Activated CD4-positive, CD25-positive, alpha-beta regulatory T cell treated with anti-CD3 and anti-CD28 coated beads, Interleukin-2, amount 50 U/mL, for 72 hours (primary cell): ENCODE results near the gene GNG7.
A peak's percentile ranks its signal among the peaks of the same experiment; 100 is the strongest.

Source experiments
- DNase-seq: peaks from one replicate; pipeline ENCODE4 v3.0.0; 2021

GNG7 gene

DNA sequence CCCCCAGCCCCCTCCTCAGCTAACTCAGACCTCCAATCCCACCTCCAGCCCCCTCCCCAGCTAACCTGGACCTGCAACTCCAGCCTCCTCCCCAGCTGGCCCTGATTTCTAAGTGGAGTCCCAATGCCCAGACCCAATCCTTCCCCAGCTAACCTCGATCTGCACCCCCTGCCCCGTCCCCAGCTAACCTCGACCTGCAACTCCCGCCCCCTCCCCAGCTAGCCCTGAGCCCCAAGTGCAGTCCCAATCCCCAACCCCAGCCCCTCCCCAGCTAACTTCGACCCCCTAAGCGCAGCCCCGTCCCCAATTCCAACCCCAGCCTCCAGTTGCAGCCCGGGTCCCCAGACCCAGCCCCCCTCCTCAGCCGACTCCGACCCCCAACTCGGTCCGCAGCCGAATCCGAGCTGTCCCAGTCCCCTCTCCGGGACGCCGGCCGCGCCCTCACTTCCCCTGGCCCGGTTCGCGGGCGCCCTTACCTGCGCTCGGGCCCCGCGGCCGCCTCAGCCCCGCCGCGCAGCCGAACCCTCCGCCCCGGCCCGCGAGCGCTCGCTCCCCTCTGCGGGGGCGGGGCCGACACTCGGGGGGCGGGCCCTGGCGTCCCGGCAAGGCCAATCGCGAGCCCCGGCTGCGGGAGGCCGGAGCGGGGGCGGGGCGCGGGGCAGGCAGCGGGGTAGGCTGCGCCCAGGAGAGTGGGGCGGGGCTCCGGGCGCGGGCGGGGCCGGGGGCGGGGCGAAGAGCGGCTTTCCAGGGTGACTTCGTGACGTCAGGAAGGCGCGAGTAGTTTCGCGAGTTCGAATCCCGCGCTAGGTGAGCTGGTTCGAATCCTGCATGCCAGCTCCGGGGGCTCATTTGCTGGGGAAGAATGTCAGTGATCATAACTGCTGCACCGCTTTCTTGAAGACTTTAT lies at the start of gene GNG7:
Gene GNG7 (minus strand): TSS at position 525 of the 907 bp plus-strand sequence. CDS start 182,006 bp downstream, outside the sequence.
- peak; percentile 91 for DNase-seq

DNA sequence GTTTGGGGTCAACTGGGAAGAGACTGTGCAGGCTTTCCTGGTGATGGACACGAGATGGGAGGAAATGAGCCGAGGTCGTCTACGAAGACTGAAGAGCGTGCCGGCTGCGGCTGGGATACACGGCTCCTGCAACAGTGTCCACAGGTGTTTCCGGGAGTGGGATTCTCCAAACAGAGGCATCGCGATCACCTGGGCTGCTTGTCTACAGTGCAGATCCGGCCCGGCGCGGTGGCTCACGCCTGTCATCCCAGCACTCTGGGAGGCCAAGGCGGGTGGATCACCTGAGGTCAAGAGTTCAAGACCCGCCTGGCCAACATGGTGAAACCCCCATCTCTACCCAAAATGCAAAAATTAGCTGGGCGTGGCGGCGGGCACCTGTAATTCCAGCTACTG lies 48.9 kb upstream of the GNG7 start:
- DNase-seq = no peak

DNA sequence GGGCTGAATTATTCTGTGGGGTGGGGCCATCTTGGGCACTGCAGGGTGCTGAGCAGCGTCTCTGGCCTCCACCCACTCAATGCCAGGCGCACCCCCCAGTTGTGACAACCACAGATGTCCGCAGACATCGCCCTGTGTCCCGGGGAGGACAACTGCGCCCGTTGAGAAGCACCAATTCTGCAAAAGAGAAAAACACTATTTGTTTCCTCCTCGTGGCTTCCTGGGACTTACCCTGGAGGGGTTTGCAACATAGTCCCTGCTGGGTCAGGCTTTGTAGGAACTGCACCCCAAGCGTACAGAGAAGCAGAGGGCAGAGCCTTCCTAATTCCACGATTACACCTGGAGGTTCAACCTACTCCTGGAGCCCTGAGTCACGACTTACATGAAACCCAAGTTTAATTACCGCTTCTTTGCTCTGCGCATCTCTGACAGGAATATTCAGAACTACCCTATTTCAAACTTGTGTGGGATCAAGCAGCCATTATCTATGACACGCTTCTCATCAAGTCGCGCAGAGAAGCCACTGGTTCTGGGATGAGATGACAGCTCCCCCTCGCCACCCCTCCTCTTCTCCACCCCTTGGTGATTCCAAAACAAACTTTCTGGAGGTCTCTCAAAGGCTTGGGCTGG lies 48.4 kb upstream of the GNG7 start:
- no peak for DNase-seq

DNA sequence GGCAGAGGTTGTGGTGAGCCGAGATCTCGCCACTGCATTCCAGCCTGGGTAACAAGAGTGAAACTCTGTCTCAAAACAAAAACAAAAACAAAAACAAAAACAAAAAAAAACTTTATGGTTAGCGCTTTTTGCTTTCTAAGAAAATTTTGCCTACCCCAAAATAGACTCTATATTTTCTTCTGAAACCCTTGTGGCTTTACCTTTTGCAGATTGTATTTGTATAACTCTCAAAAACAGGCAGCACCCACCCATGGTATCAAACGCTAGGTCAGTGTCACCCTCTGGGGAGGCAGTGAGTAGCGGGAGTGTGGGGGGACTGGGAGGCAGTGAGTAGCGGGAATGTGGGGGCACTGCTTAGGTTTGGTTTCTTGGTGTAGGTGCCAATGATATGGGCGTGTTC lies 44.9 kb upstream of the GNG7 start:
- DNase-seq = no peak

DNA sequence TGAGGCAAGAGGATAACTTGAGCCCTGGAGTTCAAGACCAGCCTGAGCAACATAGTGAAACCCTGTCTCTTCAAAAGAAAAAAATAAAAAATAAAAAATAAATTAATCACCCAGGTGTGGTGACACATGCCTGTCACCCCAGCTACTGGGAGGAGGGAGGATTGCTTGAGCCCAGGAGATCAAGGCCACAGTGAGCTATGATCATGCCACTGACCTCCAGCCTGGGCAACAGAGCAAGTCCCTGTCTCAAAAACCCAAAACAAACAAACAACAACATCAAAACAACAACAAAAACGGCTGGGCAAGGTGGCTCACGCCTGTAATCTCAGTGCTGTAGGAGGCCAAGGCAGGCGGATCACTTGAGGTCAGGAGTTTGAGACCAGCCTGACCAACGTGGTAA lies 41.6 kb upstream of the GNG7 start:
- no peak for DNase-seq

DNA sequence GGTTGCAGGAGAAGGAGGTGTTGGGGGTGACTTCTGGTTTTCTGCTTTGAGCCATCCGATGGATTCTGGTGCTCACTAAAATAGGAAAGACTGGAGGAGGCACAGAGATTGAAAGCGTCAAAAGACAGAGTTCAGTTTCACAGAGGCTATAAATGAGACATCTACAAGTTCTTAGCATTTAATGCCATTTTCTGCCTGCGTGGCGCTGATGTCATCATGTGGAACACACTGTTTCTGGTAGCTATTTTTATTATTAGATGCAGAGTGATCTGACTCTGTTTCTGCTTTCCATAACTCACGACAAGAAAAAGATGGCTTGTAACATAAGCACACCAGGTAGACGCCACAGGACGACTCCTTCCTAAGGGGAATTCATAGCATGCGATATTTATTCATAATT lies 40.6 kb upstream of the GNG7 start:
- no peak for DNase-seq

DNA sequence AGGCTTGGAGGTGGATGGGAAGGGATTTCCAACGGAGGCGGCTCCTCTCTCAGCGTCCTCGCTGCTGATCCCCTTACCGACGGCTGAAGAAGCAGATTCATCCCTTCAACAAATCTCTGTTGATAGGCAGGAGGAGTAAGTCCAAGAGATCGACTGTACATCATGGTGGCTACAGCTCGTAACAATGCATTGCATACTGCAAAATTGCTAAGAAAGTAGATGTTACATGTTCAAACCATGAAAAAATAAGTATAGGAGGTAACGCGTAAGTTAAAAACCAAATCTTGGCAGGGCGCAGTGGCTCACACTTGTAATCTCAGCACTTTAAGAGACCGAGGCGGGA lies 37.8 kb upstream of the GNG7 start:
- no peak for DNase-seq

DNA sequence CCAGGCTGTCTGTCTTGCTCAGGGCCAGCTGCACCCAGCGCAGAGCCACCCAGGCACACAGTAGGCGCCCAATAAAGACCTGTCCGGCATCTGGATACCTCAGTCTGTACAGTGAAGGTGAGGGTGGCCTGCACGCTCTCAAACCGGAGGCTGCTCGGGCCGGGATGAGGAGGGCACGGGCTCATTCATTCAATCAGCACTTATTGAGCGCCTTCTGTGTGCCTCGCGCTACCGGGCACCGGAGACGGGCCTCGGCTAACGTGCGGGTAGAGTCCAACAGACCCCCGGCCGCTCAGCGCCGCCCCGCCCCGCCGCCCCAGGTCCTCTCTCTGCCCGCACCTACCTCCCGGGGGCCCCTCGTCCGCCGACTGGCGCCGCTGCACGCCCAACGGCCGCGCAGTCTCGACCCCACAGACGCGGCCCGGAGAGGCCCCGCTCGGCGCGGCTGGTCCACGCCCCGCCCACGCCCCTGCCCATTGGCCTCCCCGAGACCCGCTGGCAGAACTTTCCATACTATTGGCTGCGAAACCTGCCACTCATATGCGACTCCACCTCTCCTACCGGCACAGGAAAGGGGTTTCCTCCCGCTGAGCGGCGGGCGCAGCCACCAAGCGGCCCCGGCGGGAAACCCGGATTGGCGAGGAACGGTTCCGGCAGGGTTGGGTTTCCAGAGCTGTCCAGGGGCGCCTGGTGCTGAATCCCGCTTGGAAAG lies 37.3 kb upstream of the GNG7 start, which contains the start of gene SLC39A3:
Gene SLC39A3 (minus strand): TSS at position 416 of the 712 bp plus-strand sequence. CDS start 2,760 bp downstream, outside the sequence.
- peak; percentile 99 for DNase-seq

DNA sequence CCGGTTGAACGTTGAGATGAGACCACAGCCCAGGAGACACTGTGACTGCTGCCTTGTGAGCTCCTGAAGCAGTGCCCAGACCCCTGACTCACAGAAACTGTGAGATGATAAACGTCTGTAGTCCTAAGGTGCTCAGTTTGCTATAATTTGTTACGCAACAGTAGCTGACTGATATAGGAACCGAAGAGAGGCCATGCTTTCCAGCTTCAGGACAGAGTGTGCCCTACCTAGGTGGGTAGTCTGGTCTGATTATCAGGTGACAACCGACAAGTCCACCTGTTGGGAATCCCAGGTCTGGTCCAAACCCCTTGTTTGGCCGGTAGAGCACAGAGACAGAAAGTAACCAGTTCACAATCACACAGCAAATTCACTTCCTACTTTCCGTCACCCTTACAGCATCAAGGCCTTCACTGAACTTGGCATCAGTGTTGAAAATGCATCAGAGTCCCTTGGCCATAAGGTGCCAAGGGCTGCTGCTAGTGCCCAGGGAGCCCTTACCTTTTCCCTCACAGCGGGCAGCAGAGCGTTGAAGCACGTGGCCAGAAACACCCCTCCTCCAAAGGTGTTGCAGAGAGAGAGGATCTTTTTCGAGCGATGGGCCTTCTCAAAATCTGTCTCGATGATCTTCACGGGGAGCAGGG lies 34.2 kb upstream of the GNG7 start:
- DNase-seq = no peak

DNA sequence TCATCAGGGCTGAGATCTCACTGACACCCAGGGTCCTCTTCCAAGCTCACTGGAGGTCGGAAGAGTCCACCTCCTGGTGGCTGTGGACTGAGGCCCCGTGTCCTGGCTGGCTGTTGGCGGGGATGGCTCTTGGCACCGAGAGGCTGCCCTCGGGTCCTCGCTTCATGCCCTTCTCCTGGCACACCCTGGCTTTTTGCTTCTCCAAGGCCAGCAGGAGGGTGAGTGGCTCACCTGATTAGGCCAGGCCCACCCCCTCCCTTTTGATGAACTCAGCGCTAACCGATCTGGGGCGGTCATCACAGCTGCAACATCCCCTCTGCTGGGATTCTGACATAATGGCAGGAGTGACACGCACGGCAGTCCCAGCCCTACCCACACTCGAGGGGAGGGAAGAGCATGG lies 32.9 kb upstream of the GNG7 start:
- DNase-seq = no peak

DNA sequence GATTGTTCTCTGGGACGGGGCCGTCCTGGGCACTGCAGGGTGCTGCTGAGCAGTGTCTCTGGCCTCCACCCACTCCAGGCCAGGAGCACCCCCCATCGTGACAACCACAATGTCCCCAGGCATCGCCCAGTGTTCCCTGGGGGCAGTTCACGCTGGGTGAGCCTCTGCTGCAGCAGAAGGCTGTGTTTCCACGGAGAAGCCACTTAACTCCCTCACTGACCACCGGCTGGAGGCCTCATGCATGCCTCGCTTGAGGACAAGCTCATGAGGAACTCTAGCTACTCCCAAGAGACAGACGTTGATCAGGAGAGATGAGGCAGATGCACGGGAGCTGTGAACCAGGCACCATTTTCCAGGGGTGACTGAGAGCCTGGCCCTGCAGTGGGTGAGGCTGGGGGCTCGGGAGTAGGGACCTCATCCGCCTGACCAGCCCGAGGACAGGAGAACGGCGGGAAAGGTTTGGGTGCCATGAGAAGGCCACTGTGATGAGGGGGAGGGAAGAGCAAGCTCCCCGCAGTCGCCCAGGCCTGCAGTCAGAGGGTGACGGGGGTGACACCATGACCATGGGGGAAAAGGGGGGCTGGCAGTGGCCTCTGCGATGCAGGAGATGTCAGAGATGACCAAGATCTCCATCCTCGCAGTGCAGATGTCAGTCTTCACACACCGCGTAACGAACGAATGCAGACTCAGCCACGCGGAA lies 32.2 kb upstream of the GNG7 start:
- no peak for DNase-seq

DNA sequence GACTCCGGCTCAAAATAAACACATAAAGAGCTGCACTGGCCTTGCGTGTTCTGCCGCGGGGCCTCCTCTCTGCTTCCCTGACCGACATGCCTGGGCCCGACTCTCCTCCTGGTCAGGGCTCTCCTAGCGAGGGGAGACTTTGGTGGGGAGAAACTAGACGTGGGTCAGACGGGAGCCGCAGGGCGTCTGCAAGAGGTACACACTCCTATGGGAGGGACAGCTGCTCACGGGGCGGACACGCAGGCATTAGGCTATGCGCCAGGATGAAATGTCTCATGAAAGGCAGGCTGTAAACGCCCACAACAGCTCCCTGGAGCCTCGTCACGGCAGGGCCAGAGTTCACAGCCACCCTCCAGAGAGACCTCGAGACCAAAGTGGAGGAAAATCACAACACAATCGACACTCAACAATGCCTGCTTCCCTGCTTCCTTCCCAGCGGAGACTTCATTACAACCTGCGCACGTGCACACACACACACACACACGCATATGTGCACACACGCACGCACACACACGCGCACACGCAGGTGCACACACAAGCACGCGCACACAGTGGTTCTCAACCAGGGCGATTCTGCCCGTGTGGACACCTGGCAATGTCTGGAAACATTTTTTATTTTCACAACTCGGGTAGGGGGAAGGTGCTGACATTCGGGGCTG lies 31.6 kb upstream of the GNG7 start:
- no peak for DNase-seq

DNA sequence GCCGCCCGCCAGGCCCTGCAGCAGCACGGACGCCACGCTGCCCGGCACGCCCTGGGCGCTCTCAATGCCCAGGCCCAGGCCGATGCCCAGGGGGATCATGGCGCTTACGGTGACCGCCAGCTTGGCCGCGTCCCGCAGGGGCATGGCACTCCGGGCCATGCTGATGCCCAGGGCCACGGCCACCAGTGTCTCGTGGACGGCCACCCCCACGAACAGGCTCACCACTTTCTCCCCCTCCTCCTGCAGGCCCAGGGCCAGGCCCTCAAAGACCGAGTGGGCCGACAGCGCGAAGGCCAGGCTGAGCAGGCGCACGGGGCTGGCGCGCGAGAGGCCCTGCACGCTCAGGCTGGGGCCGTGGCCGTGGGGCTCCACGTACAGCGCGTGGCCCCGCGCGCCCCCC lies 30.4 kb upstream of the GNG7 start:
- DNase-seq = no peak

DNA sequence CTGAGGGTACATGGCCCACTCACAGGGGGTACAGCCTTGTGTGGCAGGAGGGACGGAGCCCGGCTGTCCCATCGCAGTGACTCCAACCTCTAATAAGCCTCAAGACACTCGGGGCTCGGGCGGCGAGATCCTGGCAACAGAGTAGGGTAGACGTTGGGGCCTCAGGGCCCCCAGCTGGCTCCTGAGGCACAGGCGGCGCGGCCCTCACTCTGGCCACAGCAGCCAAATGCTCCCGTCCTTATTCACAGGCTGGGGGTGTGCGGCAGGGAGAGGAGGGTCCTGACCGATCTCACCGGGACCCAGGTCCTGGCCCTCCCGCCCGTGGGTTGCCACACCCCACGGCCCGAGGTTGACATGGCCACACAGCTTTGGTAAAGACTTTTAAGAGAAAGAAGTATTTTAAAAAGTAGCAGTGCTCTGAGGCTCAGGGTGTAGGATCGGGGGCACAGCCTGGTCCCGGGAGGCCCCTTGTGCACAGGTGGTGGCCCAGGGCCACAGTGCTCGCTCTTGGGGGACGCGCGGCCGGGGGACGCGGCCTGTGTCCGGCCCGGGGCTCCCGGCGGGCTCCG lies 29.7 kb upstream of the GNG7 start:
- DNase-seq = no peak

DNA sequence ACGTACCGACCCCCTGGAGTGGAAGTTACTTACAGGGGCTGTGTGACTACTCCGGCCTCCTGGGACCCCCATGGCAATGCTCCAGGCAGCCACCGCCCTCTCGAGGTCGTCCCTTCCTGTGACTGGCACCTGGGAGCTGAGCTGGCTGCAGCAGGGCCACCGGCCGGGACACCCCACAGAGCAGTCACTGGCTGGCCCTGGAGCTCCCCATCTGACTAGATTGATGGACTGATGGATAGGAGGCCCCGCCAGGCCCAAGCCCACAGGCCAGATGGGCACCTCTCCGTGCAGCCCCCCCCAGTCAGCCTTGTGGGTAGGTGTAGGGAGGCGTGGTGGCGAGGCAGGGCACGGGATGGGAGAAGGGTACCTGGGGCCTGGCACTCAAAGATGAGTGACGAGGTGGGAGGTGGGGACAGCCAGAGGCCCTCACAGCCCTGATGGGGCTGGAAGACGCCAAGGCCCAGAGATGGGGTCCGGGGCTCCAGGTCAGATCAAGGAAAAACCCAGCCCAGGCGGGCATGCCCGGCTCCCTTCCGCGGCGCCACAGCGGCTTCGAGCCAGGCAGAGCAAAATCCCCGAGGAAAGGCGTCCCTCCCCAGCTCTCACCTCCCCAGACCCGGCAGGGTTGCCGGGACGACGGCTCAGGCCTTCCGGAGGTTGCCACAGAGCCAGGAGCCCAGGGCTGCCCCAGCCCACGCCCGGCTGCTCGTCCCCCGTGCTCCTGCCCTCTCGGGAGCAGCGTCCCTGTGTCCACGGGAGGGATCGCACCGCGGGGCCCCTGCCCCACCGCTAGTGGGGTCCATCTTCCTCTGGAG lies 28.9 kb upstream of the GNG7 start:
- no peak for DNase-seq

DNA sequence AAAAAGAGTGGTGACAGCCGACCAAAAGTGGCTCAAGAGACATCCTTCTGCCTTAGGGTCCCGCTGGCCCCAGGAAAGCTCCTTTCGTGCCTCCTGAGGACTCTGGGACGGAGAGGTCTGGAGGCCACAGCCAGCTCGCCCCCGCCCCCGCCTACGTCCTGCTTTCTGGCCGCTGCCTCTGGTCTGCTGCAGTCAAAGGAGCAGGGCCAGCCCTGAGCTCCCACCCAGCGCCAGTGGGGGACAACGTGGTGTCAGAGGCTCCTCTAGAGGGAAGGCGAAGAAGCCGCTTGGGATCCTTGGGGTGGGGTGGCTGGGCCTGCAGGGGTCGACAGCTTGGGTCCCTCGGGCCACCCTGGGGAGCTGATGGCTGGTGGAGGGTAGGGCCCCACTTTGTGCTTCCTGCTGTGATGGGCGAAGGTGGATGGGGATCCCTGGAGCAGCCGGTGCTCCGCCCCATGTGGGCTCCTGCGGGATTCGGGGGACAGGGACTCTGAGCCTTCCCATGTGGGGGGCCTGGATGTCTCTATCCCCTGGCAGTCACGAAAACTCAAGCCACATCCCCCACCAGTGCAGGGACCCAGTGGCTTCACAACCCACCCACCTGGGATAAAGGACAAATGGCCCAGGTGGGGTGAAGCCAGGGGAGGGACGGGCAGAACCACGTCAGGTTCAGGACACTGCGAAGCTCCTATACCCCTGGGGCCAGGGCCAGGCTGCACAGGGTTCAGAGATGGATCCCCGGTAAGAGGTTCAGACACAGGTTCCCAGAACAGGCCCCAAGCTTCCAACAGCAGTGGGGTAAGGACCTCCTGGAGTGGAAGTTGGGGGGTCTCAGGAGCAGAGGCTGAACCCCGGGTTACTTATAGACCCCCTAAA lies 27.7 kb upstream of the GNG7 start:
- DNase-seq = no peak

DNA sequence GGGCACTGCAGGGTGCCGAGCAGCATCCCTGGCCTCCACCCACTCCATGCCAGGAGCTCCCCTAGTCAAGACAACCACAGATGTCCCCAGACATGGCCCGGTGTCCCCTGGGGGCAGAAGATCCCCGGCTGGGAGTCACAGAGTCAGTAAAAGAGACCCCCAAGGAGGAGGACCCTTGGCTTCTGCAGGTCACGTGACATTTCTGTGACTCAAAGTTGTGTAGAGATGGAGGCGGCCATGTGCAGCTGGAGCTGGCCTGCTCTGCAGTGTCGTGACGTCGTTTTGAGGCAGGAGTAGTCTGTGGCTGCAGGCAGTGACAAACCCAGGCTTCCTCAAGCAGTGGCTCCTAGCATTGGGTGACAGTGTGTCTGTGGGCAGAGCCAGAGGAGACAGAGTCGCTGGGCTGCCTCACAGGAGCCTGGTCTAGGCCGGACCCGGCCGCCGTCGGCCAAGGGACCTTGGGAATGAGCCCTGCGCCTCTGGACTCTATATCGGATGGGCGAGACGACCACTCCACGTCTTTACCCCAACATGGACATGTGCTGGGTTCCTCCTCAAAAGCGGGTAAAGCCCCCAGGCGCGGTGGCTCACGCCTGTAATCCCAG lies 26.4 kb upstream of the GNG7 start:
- no peak for DNase-seq

DNA sequence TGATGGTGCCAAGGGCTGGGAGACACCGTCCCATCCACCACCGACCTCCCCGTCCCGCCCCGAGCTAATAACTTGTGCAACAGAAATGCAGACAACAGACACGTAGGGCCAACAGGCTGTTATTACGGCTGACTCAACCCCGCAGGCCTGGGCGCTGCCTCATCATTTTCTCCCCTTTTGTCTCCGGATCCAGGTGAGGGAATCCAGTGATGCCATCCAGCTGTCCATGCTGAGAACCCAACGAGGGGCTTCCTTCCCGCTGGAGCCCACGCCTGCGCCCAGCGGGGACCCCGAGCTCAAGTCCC lies 25.1 kb upstream of the GNG7 start:
- no peak for DNase-seq

DNA sequence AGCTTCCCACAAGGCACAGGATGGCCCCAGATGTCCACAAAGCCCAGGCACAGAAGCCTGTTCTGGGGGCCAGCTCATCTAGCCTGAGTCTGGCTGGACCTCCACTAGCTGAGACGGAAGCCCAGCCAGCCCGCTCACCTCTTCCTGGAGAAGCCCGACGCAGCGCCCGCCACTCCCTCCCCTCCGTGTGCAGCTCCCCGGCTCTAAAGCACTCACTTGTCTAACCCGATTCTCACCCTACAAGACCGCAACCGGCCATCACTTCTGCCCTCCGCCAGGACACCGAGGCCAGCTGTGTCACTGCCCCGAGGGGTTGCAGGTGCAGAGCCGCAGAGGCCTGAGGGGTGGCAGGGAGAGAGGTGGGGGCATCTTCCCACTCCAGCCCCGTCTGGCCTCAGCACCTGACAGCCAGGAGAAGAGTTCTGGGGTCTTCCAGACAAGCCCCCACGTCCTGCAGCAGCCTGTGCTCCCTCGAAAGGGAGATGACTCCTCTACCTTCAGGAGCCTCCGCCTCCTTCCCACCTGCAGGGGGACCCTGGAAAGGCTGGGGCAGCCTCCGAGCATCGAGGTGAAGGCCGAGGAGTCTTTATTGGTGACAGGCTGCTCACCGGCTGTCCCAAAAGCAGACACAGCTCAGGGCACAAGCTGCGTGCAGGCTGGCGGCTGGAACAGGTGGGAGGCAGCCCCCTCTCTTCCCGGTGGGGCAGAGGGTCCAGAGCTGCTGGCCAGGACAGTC lies 24.6 kb upstream of the GNG7 start:
- DNase-seq = no peak
